IMR-90 (cell line): ENCODE measurements around the gene TMEM45A. TPM values are rescaled to one million over a fixed set of nuclear protein-coding genes. Genes with fewer than 3 reads are reported as not detected.

Source experiments
- ATAC-seq: fragments of 200-7000 bp; cut with Tn5 transposase; 2 replicates; pipeline ENCODE4 v1.9.1; 2020; ENCODE audit warnings: low read depth, mild to moderate bottlenecking, moderate library complexity
- BruUV-seq: library from RNA; stranded (reverse); fragments of 400-500 nt; replicated peaks from 2 replicates; lab custom pipeline; 2021; lab: Mats Ljungman, UMichigan
- CTCF ChIA-PET: fragments of 300-600 bp; formaldehyde crosslinking; extraction: SDS; loops from one replicate; lab custom pipeline; 2021; ENCODE audit warnings: antibody characterized with exemption; lab: Yijun Ruan, JAX
- POLR2A ChIA-PET: fragments of 300-600 bp; sonication (Branson Sonifier 250); formaldehyde crosslinking; loops from one replicate; lab custom pipeline; 2022; ENCODE audit warnings: antibody characterized with exemption; ENCODE audit not compliant: unreplicated experiment; lab: Charles Lee
- DNase-seq: peaks from one replicate; pipeline ENCODE4 v3.0.0; 2013
- H2AFZ ChIP-seq: replicated peaks from 2 replicates; pipeline ENCODE3; 2013; ENCODE audit warnings: low read length, mild to moderate bottlenecking; ENCODE audit not compliant: poor library complexity
- H2AK5ac ChIP-seq: 2 replicates; pipeline ENCODE4 v1.6.1; 2013; ENCODE audit warnings: low read depth, low read length, inconsistent platforms
- H2AK9ac ChIP-seq: replicated peaks from 2 replicates; pipeline ENCODE3; 2013; ENCODE audit warnings: mild to moderate bottlenecking, low read depth, low read length, moderate library complexity; ENCODE audit not compliant: poor library complexity
- H2BK120ac ChIP-seq: 2 replicates; pipeline ENCODE4 v1.6.1; 2013; ENCODE audit warnings: low read depth, low read length, inconsistent platforms
- H2BK15ac ChIP-seq: 3 replicates; pipeline ENCODE4 v1.6.1; 2013; ENCODE audit warnings: low read depth, low read length, inconsistent platforms
- H2BK20ac ChIP-seq: 2 replicates; pipeline ENCODE4 v1.6.1; 2013; ENCODE audit warnings: low read depth, mild to moderate bottlenecking, inconsistent platforms, low read length, moderate library complexity
- H2BK5ac ChIP-seq: 2 replicates; pipeline ENCODE4 v1.6.1; 2013; ENCODE audit warnings: mild to moderate bottlenecking, low read depth, low read length, inconsistent platforms; ENCODE audit not compliant: poor library complexity, severe bottlenecking
- H3K14ac ChIP-seq: replicated peaks from 2 replicates; pipeline ENCODE4 v1.6.1; 2013; ENCODE audit warnings: low read depth, low read length, inconsistent platforms
- H3K18ac ChIP-seq: 2 replicates; pipeline ENCODE4 v1.6.1; 2013; ENCODE audit warnings: low read depth, low read length, control low read depth
- H3K23ac ChIP-seq: 2 replicates; pipeline ENCODE4 v1.6.1; 2013; ENCODE audit warnings: low read depth, low read length, inconsistent platforms
- H3K27ac ChIP-seq: 2 replicates; pipeline ENCODE4 v1.5.1; 2013; ENCODE audit warnings: mild to moderate bottlenecking, control low read depth, low read length; ENCODE audit not compliant: insufficient read depth
- H3K27me3 ChIP-seq: 2 replicates; pipeline ENCODE4 v1.6.1; 2013; ENCODE audit warnings: low read length; ENCODE audit not compliant: control insufficient read depth, insufficient read depth
- H3K36me3 ChIP-seq: 2 replicates; pipeline ENCODE4 v1.6.1; 2013; ENCODE audit warnings: low read length, mixed read lengths; ENCODE audit not compliant: control insufficient read depth, insufficient read depth
- H3K4ac ChIP-seq: 2 replicates; pipeline ENCODE4 v1.6.1; 2013; ENCODE audit warnings: low read depth, low read length, inconsistent platforms
- H3K4me1 ChIP-seq: 2 replicates; pipeline ENCODE4 v1.6.1; 2013; ENCODE audit warnings: low read length, mixed read lengths; ENCODE audit not compliant: control insufficient read depth, insufficient read depth
- H3K4me2 ChIP-seq: 2 replicates; pipeline ENCODE4 v1.6.1; 2013; ENCODE audit warnings: low read depth, mild to moderate bottlenecking, control low read depth, low read length, moderate library complexity
- H3K4me3 ChIP-seq: 2 replicates; pipeline ENCODE4 v1.5.1; 2013; ENCODE audit warnings: low read depth, mild to moderate bottlenecking, control low read depth, low read length, moderate library complexity; ENCODE audit not compliant: insufficient read depth
- H3K56ac ChIP-seq: 2 replicates; pipeline ENCODE4 v1.6.1; 2013; ENCODE audit warnings: low read length, inconsistent platforms; ENCODE audit not compliant: insufficient read depth; ENCODE audit errors: extremely low read depth
- H3K79me1 ChIP-seq, 2 experiments: 2 replicates each; pipeline ENCODE4 v1.6.1; 2013; ENCODE audit warnings: low read length in 2 of 2, inconsistent platforms in 1 of 2, low read depth in 1 of 2
- H3K9ac ChIP-seq: 2 replicates; pipeline ENCODE4 v1.6.1; 2013; ENCODE audit warnings: low read depth, low read length, control low read depth
- H3K9me1 ChIP-seq: 2 replicates; pipeline ENCODE4 v1.6.1; 2013; ENCODE audit warnings: low read length, inconsistent platforms; ENCODE audit not compliant: insufficient read depth
- H3K9me3 ChIP-seq: 2 replicates; pipeline ENCODE4 v1.6.1; 2013; ENCODE audit warnings: low read length; ENCODE audit not compliant: control insufficient read depth, insufficient read depth
- H4K20me1 ChIP-seq: 2 replicates; pipeline ENCODE4 v1.6.1; 2013; ENCODE audit warnings: low read length, inconsistent platforms; ENCODE audit not compliant: insufficient read depth
- H4K5ac ChIP-seq: 2 replicates; pipeline ENCODE4 v1.6.1; 2013; ENCODE audit warnings: mild to moderate bottlenecking, low read depth, low read length, control low read depth
- H4K8ac ChIP-seq, 2 experiments: 2 replicates each; pipeline ENCODE4 v1.6.1; 2013; ENCODE audit warnings: low read depth in 2 of 2, low read length in 2 of 2, control low read depth in 1 of 2, inconsistent platforms in 1 of 2
- H4K91ac ChIP-seq: 2 replicates; pipeline ENCODE4 v1.6.1; 2013; ENCODE audit warnings: low read depth, low read length, inconsistent platforms; ENCODE audit not compliant: insufficient read depth
- BHLHE40 ChIP-seq: fragments of 150-350 bp; IDR thresholded peaks from 2 replicates; pipeline ENCODE4 v1.6.1; 2016; ENCODE audit warnings: mild to moderate bottlenecking, low read depth, low read length
- CEBPB ChIP-seq: IDR thresholded peaks from 2 replicates; pipeline ENCODE4 v1.6.1; 2012; ENCODE audit warnings: low read depth, low read length, improper control_type of control experiment
- CHD1 ChIP-seq: IDR thresholded peaks from 2 replicates; pipeline ENCODE4 v1.6.1; 2012; ENCODE audit warnings: low read depth, low read length, improper control_type of control experiment
- FOS ChIP-seq: fragments of 150-350 bp; IDR thresholded peaks from 2 replicates; pipeline ENCODE4 v1.6.1; 2016; ENCODE audit warnings: low read depth, low read length
- MAFK ChIP-seq: IDR thresholded peaks from 2 replicates; pipeline ENCODE4 v1.6.1; 2012; ENCODE audit warnings: low read depth, low read length, improper control_type of control experiment
- MAZ ChIP-seq: IDR thresholded peaks from 2 replicates; pipeline ENCODE4 v1.6.1; 2012; ENCODE audit warnings: low read depth, mild to moderate bottlenecking, low read length, improper control_type of control experiment, moderate library complexity, borderline replicate concordance
- MXI1 ChIP-seq: IDR thresholded peaks from 2 replicates; pipeline ENCODE4 v1.6.1; 2012; ENCODE audit warnings: low read depth, mild to moderate bottlenecking, low read length, moderate library complexity, borderline replicate concordance
- NFE2L2 ChIP-seq: fragments of 150-350 bp; IDR thresholded peaks from 2 replicates; pipeline ENCODE4 v1.6.1; 2016; ENCODE audit warnings: low read depth, mild to moderate bottlenecking, low read length
- POLR2A ChIP-seq: IDR thresholded peaks from 2 replicates; pipeline ENCODE4 v1.6.1; 2012; ENCODE audit warnings: mild to moderate bottlenecking, low read depth, low read length
- RAD21 ChIP-seq: IDR thresholded peaks from 2 replicates; pipeline ENCODE4 v1.6.1; 2012; ENCODE audit warnings: low read length, improper control_type of control experiment
- RCOR1 ChIP-seq: IDR thresholded peaks from 2 replicates; pipeline ENCODE4 v1.6.1; 2012; ENCODE audit warnings: mild to moderate bottlenecking, low read length, improper control_type of control experiment; ENCODE audit not compliant: insufficient replicate concordance
- RFX5 ChIP-seq: IDR thresholded peaks from 2 replicates; pipeline ENCODE4 v1.8.0; 2012; ENCODE audit warnings: low read depth, mild to moderate bottlenecking, low read length, moderate library complexity
- SMC3 ChIP-seq: fragments of 150-350 bp; IDR thresholded peaks from 2 replicates; pipeline ENCODE4 v1.6.1; 2016; ENCODE audit warnings: low read depth, mild to moderate bottlenecking, antibody characterized with exemption, low read length, moderate library complexity
- WGBS, 2 experiments: methylation state at CpG; one replicate each; pipeline versions ENCODE4 v1.1.5 to v1.1.7; 2013; ENCODE audit warnings: missing lambda C conversion rate in 2 of 2; ENCODE audit not compliant: insufficient read length in 1 of 2; ENCODE audit errors: extremely low coverage in 2 of 2; 5-methylcytosine and 5-hydroxymethylcytosine counted together
- dilution Hi-C: fragments of 300-500 bp; cut with HindIII; formaldehyde crosslinking; loops from one replicate; pipeline ENCODE4 v1.14.3; 2018; ENCODE audit warnings: low sequenced_read_pairs; ENCODE audit not compliant: unreplicated experiment
- in situ Hi-C: fragments of 300-500 bp; cut with MboI; formaldehyde crosslinking; loops from 3 replicates; pipeline ENCODE4 v1.14.3; 2019; ENCODE audit warnings: low sequenced_read_pairs, inconsistent platforms, mixed read lengths
- intact Hi-C: fragments of 100-400 bp; cut with micrococcal nuclease; formaldehyde crosslinking; loops from 2 replicates; pipeline ENCODE4 v1.10.0; 2022
- polyA plus RNA-seq, 3 experiments: library from polyadenylated mRNA; depleted of rRNA; stranded (reverse); fragments of >200 nt; gene quantifications; 2 replicates each; pipeline ENCODE4 v1.2.3, GENCODE V29; 2012; ENCODE audit warnings: low replicate concordance in 1 of 3
- total RNA-seq: library from RNA; depleted of rRNA; stranded (reverse); fragments of >200 nt; gene quantifications from 2 replicates; pipeline ENCODE4 v1.2.3, GENCODE V29; 2012
- TF ChIP-seq, protein P1 (sequence below): conservative IDR thresholded peaks from 2 replicates; pipeline ENCODE4 v1.5.1; 2012; ENCODE audit warnings: mild to moderate bottlenecking, low read depth, low read length, improper control_type of control experiment
- TF ChIP-seq, protein P2 (sequence below): fragments of 150-350 bp; IDR thresholded peaks from 2 replicates; pipeline ENCODE4 v1.6.1; 2016; ENCODE audit warnings: low read depth, mild to moderate bottlenecking, low read length, moderate library complexity, borderline replicate concordance
- TF ChIP-seq, protein P3 (sequence below): fragments of 150-350 bp; IDR thresholded peaks from 2 replicates; pipeline ENCODE4 v1.6.1; 2017; ENCODE audit warnings: mild to moderate bottlenecking, antibody characterized with exemption, low read length, low read depth

TMEM45A gene
- total and polyA plus RNA-seq, 2 of the 4 experiments (the other 2 are of a cell fraction), result 13.6 to 21.7 TPM

DNA sequence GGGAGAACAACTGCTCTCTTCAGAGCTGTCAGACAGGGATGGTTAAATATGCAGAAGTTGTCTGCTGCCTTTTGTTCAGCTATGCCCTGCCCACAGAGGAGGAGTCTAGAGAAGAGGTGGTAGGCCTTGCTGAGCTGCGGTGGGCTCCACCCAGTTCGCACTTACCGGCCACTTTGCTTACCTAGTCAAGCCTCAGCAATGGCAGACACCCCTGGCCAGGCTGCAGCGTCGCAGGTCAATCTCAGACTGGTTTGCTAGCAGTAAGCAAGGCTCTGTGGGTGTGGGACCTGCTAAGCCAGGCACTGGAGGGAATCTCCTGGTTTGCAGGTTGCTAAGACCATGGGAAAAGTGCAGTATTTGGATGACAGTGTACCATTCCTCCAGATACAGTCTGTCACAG is 12.3 kb upstream of the TMEM45A start:
- H2BK20ac ChIP-seq, result no peak overlapping the region
- H3K18ac ChIP-seq, result no peak overlapping the region
- no peak overlapping the region for H4K8ac ChIP-seq
- H3K36me3 ChIP-seq, result no peaks in the 10 kb centered on the region
- no peak overlapping the region for H4K5ac ChIP-seq
- DNase-seq (no peak), ATAC-seq (no peak)
- TF ChIP-seq SMC3 (no peak), BHLHE40 (no peak), RAD21 (no peak), MAFK (no peak), POLR2A (no peak), MXI1 (no peak), RCOR1 (no peak), CHD1 (no peak), FOS (no peak), RFX5 (no peak), MAZ (no peak), NFE2L2 (no peak), CEBPB (no peak)
- TF ChIP-seq, protein P1, sequence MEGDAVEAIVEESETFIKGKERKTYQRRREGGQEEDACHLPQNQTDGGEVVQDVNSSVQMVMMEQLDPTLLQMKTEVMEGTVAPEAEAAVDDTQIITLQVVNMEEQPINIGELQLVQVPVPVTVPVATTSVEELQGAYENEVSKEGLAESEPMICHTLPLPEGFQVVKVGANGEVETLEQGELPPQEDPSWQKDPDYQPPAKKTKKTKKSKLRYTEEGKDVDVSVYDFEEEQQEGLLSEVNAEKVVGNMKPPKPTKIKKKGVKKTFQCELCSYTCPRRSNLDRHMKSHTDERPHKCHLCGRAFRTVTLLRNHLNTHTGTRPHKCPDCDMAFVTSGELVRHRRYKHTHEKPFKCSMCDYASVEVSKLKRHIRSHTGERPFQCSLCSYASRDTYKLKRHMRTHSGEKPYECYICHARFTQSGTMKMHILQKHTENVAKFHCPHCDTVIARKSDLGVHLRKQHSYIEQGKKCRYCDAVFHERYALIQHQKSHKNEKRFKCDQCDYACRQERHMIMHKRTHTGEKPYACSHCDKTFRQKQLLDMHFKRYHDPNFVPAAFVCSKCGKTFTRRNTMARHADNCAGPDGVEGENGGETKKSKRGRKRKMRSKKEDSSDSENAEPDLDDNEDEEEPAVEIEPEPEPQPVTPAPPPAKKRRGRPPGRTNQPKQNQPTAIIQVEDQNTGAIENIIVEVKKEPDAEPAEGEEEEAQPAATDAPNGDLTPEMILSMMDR, result no peak
- TF ChIP-seq, protein P2, sequence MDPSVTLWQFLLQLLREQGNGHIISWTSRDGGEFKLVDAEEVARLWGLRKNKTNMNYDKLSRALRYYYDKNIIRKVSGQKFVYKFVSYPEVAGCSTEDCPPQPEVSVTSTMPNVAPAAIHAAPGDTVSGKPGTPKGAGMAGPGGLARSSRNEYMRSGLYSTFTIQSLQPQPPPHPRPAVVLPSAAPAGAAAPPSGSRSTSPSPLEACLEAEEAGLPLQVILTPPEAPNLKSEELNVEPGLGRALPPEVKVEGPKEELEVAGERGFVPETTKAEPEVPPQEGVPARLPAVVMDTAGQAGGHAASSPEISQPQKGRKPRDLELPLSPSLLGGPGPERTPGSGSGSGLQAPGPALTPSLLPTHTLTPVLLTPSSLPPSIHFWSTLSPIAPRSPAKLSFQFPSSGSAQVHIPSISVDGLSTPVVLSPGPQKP, result no peak
- TF ChIP-seq, protein P3, sequence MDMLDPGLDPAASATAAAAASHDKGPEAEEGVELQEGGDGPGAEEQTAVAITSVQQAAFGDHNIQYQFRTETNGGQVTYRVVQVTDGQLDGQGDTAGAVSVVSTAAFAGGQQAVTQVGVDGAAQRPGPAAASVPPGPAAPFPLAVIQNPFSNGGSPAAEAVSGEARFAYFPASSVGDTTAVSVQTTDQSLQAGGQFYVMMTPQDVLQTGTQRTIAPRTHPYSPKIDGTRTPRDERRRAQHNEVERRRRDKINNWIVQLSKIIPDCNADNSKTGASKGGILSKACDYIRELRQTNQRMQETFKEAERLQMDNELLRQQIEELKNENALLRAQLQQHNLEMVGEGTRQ, result no peak
- H2BK15ac ChIP-seq, result no peak overlapping the region
- ChIA-PET POLR2A (no interaction called here), CTCF (interaction anchor here (0.6 kb wide), 1 partner anchor 142 kb away, joined by 3 read pairs; no protein-coding TSS in a partner anchor)
- no peaks in the 10 kb centered on the region for H3K9me3 ChIP-seq
- H2AK9ac ChIP-seq, result no peak overlapping the region
- no peak overlapping the region for H2AFZ ChIP-seq
- in situ Hi-C loops, result no loop called here
- no peak overlapping the region for H2BK120ac ChIP-seq
- no peak overlapping the region for H2AK5ac ChIP-seq
- H2BK5ac ChIP-seq, result no peak overlapping the region
- no peak overlapping the region for H3K4me3 ChIP-seq
- no peaks in the 10 kb centered on the region for H3K79me1 ChIP-seq
- no peak overlapping the region for H3K4ac ChIP-seq
- H3K9ac ChIP-seq, result no peak overlapping the region
- H3K27ac ChIP-seq, result no peak overlapping the region
- no peak overlapping the region for H3K14ac ChIP-seq
- H4K91ac ChIP-seq, result no peak overlapping the region
- no peaks in the 10 kb centered on the region for H3K4me1 ChIP-seq
- H4K20me1 ChIP-seq, result no peaks in the 10 kb centered on the region
- no CpG with 5 or more reads among the region's 5 CpGs for WGBS, 2 experiments
- no peak overlapping the region for H3K23ac ChIP-seq
- dilution Hi-C loops, result no loop called here
- H3K27me3 ChIP-seq, result peaks cover 24% of the 10 kb centered on the region
- intact Hi-C loops, result no loop called here
- H3K56ac ChIP-seq, result no peak overlapping the region
- no TSS peak for BruUV-seq
- H3K4me2 ChIP-seq, result no peak overlapping the region
- H3K9me1 ChIP-seq, result no peaks in the 10 kb centered on the region
